Neural cell (in vitro differentiated cells): ENCODE measurements around the gene EML6. TPM values are rescaled to one million over a fixed set of nuclear protein-coding genes. Genes with fewer than 3 reads are reported as not detected.

Source experiments
- H2AFZ ChIP-seq: fragments of 200-600, 300-800 bp; sonication (generic), shearing (Covaris generic); 2 replicates; pipeline ENCODE4 v1.6.0; 2014; ENCODE audit warnings: low read depth, mild to moderate bottlenecking, antibody characterized with exemption, low read length, moderate library complexity
- H3F3A ChIP-seq: fragments of 200-600 bp; shearing (Covaris generic); 2 replicates; pipeline ENCODE4 v1.6.1; 2016; ENCODE audit warnings: mild to moderate bottlenecking, moderate library complexity, mixed read lengths, antibody characterized with exemption, low read length; ENCODE audit not compliant: insufficient read depth, poor library complexity, severe bottlenecking
- H3K27ac ChIP-seq: fragments of 200-600, 300-800 bp; sonication (generic), shearing (Covaris generic); 2 replicates; pipeline ENCODE4 v1.5.1; 2014; ENCODE audit warnings: mild to moderate bottlenecking, low read length, moderate library complexity
- H3K27me3 ChIP-seq: fragments of 300-800, 200-600 bp; sonication (generic), shearing (Covaris generic); 2 replicates; pipeline ENCODE4 v1.6.0; 2014; ENCODE audit warnings: mild to moderate bottlenecking, low read depth, low read length, moderate library complexity; ENCODE audit not compliant: insufficient read depth
- H3K36me3 ChIP-seq: fragments of 300-800, 200-600 bp; sonication (generic), shearing (Covaris generic); 2 replicates; pipeline ENCODE4 v1.5.1; 2014; ENCODE audit warnings: mild to moderate bottlenecking, antibody characterized with exemption, low read length, moderate library complexity; ENCODE audit not compliant: insufficient read depth
- H3K4me2 ChIP-seq: fragments of 300-800, 200-600 bp; sonication (generic), shearing (Covaris generic); 2 replicates; pipeline ENCODE4 v1.6.0; 2014; ENCODE audit warnings: mild to moderate bottlenecking, low read length
- H3K4me3 ChIP-seq: fragments of 300-800, 200-600 bp; sonication (generic), shearing (Covaris generic); 2 replicates; pipeline ENCODE4 v1.5.1; 2014; ENCODE audit warnings: mild to moderate bottlenecking, low read length, moderate library complexity
- H3K79me2 ChIP-seq: fragments of 200-600 bp; shearing (Covaris generic); replicated peaks from 2 replicates; pipeline ENCODE4 v1.6.0; 2014; ENCODE audit warnings: mild to moderate bottlenecking, low read length, moderate library complexity; ENCODE audit not compliant: insufficient read depth
- H3K9ac ChIP-seq: fragments of 300-800, 200-600 bp; sonication (generic), shearing (Covaris generic); 2 replicates; pipeline ENCODE4 v1.6.1; 2016; ENCODE audit warnings: mild to moderate bottlenecking, low read length, mixed read lengths
- H3K9me2 ChIP-seq: fragments of 200-600 bp; shearing (Covaris generic); 2 replicates; pipeline ENCODE4 v1.6.1; 2016; ENCODE audit warnings: mild to moderate bottlenecking, low read length, mixed read lengths; ENCODE audit not compliant: insufficient read depth
- H3K9me3 ChIP-seq: fragments of 200-600, 300-800 bp; sonication (generic), shearing (Covaris generic); 2 replicates; pipeline ENCODE4 v1.6.1; 2016; ENCODE audit warnings: mild to moderate bottlenecking, mixed run types, low read length, moderate library complexity, mixed read lengths
- H4K20me1 ChIP-seq: fragments of 200-600 bp; shearing (Covaris generic); 2 replicates; pipeline ENCODE4 v1.6.1; 2016; ENCODE audit warnings: mild to moderate bottlenecking, mixed run types; ENCODE audit not compliant: insufficient read depth
- EP300 ChIP-seq: fragments of 450-650 bp; conservative IDR thresholded peaks from 2 replicates; pipeline ENCODE4 v1.6.1; 2014; ENCODE audit warnings: antibody characterized with exemption, mild to moderate bottlenecking, moderate library complexity; ENCODE audit not compliant: poor library complexity, severe bottlenecking
- EZH2 ChIP-seq: fragments of 200-600, 300-800 bp; shearing (Covaris generic), sonication (generic); IDR thresholded peaks from 2 replicates; pipeline ENCODE4 v1.6.1; 2014; ENCODE audit warnings: antibody characterized with exemption, low read length, borderline replicate concordance, mild to moderate bottlenecking; ENCODE audit not compliant: insufficient read depth, poor library complexity, severe bottlenecking
- MXI1 ChIP-seq: fragments of 450-650 bp; conservative IDR thresholded peaks from 2 replicates; pipeline ENCODE4 v1.6.1; 2014; ENCODE audit warnings: antibody characterized with exemption, mild to moderate bottlenecking; ENCODE audit not compliant: poor library complexity, severe bottlenecking
- POLR2AphosphoS5 ChIP-seq: IDR thresholded peaks from 2 replicates; pipeline ENCODE4 v1.6.1; 2012
- RAD21 ChIP-seq: fragments of 450-650 bp; conservative IDR thresholded peaks from 2 replicates; pipeline ENCODE4 v1.6.1; 2014; ENCODE audit warnings: antibody characterized with exemption, mild to moderate bottlenecking, moderate library complexity
- SMC3 ChIP-seq: fragments of 450-650 bp; conservative IDR thresholded peaks from 2 replicates; pipeline ENCODE4 v1.6.1; 2014; ENCODE audit warnings: antibody characterized with exemption, mild to moderate bottlenecking, moderate library complexity; ENCODE audit not compliant: poor library complexity
- TAF1 ChIP-seq: IDR thresholded peaks from 2 replicates; pipeline ENCODE4 v1.6.1; 2012; ENCODE audit warnings: low read depth
- polyA plus RNA-seq: library from polyadenylated mRNA; depleted of rRNA; stranded (reverse); fragments of >200 nt; gene quantifications from 2 replicates; pipeline ENCODE4 v1.2.3, GENCODE V29; 2014
- TF ChIP-seq, protein P1 (sequence below): IDR thresholded peaks from 2 replicates; pipeline ENCODE4 v1.6.1; 2012; ENCODE audit warnings: borderline replicate concordance
- TF ChIP-seq, protein P2 (sequence below): fragments of 450-650 bp; IDR thresholded peaks from 2 replicates; pipeline ENCODE4 v1.5.1; 2014; ENCODE audit warnings: antibody characterized with exemption, mild to moderate bottlenecking, moderate library complexity; ENCODE audit not compliant: poor library complexity, severe bottlenecking

Gene EML6
- polyA plus RNA-seq, 1 donor from 2014 or later = 13.4 TPM

DNA sequence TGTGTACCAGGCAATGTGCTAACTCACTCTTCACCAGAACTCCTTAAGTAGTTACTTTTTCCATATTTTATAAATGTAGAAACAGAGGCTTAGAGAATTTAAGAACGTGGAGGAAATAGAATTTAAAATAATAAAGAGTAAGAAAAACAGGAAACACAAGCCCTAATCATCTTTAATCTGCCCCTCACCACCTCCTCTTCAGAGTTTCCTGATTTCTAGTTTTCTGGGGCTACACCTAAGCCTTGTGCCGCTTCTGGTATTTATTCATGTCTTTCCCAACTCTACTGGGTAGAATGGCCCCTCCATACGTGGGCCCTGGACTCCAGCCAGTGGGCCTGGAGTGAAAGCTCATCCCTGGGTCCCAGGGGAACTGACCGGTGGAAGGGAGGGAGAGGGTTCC is 241.4 kb downstream of the EML6 start:
- no peak for TF ChIP-seq SMC3
- no peak for TF ChIP-seq EP300
- no peak for TF ChIP-seq RAD21
- H3K9ac ChIP-seq = no peak overlapping the region

DNA sequence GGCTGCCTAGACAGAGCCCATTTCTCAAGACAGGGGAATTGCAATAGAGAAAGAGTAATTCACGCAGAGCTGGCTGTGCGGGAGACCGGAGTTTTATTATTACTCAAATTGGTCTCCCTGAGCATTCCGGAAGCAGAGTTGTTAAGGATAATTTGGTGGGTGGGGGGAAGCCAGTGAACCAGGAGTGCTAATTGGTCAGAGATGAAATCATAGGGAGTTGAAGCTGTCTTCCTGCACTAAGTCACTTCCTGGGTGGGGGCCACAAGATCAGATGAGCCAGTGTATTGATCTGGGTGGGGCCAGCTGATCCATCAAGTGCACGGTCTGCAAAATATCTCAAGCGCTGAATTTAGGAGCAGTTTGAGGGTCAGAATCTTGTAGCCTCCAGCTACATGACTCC is 242.0 kb downstream of the EML6 start:
- Histone ChIP-seq H3K9me3 (no peaks in the 10 kb centered on the region), H3K27me3 (no peaks in the 10 kb centered on the region), H2AFZ (no peak overlapping the region), H3K27ac (no peak overlapping the region), H3K9ac (no peak overlapping the region), H3K4me3 (no peak overlapping the region), H3F3A (no peaks in the 10 kb centered on the region), H4K20me1 (no peaks in the 10 kb centered on the region), H3K4me2 (no peak overlapping the region), H3K79me2 (no peaks in the 10 kb centered on the region), H3K9me2 (no peaks in the 10 kb centered on the region), H3K36me3 (peaks cover 5% of the 10 kb centered on the region)
- TF ChIP-seq, protein P1, sequence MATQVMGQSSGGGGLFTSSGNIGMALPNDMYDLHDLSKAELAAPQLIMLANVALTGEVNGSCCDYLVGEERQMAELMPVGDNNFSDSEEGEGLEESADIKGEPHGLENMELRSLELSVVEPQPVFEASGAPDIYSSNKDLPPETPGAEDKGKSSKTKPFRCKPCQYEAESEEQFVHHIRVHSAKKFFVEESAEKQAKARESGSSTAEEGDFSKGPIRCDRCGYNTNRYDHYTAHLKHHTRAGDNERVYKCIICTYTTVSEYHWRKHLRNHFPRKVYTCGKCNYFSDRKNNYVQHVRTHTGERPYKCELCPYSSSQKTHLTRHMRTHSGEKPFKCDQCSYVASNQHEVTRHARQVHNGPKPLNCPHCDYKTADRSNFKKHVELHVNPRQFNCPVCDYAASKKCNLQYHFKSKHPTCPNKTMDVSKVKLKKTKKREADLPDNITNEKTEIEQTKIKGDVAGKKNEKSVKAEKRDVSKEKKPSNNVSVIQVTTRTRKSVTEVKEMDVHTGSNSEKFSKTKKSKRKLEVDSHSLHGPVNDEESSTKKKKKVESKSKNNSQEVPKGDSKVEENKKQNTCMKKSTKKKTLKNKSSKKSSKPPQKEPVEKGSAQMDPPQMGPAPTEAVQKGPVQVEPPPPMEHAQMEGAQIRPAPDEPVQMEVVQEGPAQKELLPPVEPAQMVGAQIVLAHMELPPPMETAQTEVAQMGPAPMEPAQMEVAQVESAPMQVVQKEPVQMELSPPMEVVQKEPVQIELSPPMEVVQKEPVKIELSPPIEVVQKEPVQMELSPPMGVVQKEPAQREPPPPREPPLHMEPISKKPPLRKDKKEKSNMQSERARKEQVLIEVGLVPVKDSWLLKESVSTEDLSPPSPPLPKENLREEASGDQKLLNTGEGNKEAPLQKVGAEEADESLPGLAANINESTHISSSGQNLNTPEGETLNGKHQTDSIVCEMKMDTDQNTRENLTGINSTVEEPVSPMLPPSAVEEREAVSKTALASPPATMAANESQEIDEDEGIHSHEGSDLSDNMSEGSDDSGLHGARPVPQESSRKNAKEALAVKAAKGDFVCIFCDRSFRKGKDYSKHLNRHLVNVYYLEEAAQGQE = no peak
- TF ChIP-seq, protein P2, sequence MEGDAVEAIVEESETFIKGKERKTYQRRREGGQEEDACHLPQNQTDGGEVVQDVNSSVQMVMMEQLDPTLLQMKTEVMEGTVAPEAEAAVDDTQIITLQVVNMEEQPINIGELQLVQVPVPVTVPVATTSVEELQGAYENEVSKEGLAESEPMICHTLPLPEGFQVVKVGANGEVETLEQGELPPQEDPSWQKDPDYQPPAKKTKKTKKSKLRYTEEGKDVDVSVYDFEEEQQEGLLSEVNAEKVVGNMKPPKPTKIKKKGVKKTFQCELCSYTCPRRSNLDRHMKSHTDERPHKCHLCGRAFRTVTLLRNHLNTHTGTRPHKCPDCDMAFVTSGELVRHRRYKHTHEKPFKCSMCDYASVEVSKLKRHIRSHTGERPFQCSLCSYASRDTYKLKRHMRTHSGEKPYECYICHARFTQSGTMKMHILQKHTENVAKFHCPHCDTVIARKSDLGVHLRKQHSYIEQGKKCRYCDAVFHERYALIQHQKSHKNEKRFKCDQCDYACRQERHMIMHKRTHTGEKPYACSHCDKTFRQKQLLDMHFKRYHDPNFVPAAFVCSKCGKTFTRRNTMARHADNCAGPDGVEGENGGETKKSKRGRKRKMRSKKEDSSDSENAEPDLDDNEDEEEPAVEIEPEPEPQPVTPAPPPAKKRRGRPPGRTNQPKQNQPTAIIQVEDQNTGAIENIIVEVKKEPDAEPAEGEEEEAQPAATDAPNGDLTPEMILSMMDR = no peak
- TF ChIP-seq POLR2AphosphoS5 = no peak
- TF ChIP-seq TAF1 = no peak
- TF ChIP-seq EZH2 = no peak
- TF ChIP-seq SMC3 = no peak

More for the DNA sequence above, 241.4 kb downstream of the EML6 start:
- Histone ChIP-seq H3K27me3 (no peaks in the 10 kb centered on the region), H3K79me2 (no peaks in the 10 kb centered on the region), H3K9me3 (no peaks in the 10 kb centered on the region), H3K27ac (no peak overlapping the region), H4K20me1 (no peaks in the 10 kb centered on the region), H3K9me2 (no peaks in the 10 kb centered on the region), H3K4me3 (no peak overlapping the region), H2AFZ (no peak overlapping the region), H3F3A (no peaks in the 10 kb centered on the region), H3K4me2 (no peak overlapping the region), H3K36me3 (peaks cover 5% of the 10 kb centered on the region)

DNA sequence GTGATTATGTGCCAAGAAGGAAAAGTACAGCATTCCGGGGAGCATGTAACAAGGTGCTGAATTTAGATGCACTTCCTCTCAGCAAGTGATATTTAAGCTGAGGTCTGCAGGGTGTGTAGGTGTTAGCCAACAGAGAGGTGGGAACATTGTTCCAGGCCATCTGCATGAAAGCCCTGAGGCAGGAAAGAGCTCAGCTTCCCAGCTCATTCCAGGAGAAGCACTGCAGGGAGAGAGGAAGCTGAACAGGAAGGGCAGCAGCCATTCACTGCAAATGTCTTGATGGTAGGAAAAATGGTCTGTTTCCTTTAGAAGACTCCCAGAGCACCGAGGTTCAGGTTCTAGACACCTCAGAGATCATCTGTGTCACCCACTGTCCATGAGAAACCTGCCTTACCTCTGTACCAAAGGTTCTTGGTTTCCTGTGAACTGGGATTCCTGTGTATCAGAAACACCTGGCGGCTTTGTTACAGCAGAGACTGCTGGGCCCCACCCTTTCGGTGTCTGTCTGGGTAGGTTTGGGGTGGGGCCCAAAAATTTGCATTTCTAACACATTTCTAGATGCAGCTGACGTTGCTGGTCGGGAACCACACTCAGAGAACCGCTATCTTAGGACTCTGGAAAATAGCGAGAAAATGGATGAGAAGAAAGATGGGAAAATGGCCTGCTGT is 242.8 kb downstream of the EML6 start:
- Histone ChIP-seq H3K4me2 (no peak overlapping the region), H3K27me3 (no peaks in the 10 kb centered on the region), H3K9ac (no peak overlapping the region), H3K79me2 (no peaks in the 10 kb centered on the region), H3K9me2 (peaks cover 3% of the 10 kb centered on the region), H3K36me3 (peaks cover 10% of the 10 kb centered on the region), H3K27ac (no peak overlapping the region), H4K20me1 (no peaks in the 10 kb centered on the region), H3K4me3 (no peak overlapping the region), H2AFZ (no peak overlapping the region), H3K9me3 (no peaks in the 10 kb centered on the region), H3F3A (no peaks in the 10 kb centered on the region)
- no peak for TF ChIP-seq EZH2
- TF ChIP-seq TAF1 = no peak
- TF ChIP-seq SMC3 = no peak
- no peak for TF ChIP-seq RAD21
- TF ChIP-seq EP300 = no peak
- no peak for TF ChIP-seq MXI1
- TF ChIP-seq POLR2AphosphoS5 = no peak
- TF ChIP-seq, protein P2 = no peak
- TF ChIP-seq, protein P1 = no peak
